H9 (cell line): ENCODE data around the gene NDUFA11. TPM values are rescaled to one million over a fixed set of nuclear protein-coding genes. Genes with fewer than 3 reads are reported as not detected.

Experiments
- DNase-seq: peaks from one replicate; pipeline ENCODE4 v3.0.0-alpha.2; 2017
- H2AFZ ChIP-seq: one replicate; pipeline ENCODE4 v1.6.1; 2013; ENCODE audit warnings: mild to moderate bottlenecking, low read length, control low read depth, moderate library complexity
- H2AK5ac ChIP-seq: 2 replicates; pipeline ENCODE4 v1.6.1; 2013; ENCODE audit warnings: low read length, control low read depth, mixed read lengths; ENCODE audit not compliant: insufficient read length
- H2BK120ac ChIP-seq: one replicate; pipeline ENCODE4 v1.6.1; 2013; ENCODE audit warnings: low read depth, mild to moderate bottlenecking, low read length, control low read depth, inconsistent platforms; ENCODE audit not compliant: poor library complexity, severe bottlenecking
- H2BK12ac ChIP-seq: 2 replicates; pipeline ENCODE4 v1.6.1; 2013; ENCODE audit warnings: low read length, control low read depth, mixed read lengths, low read depth; ENCODE audit not compliant: insufficient read length
- H2BK15ac ChIP-seq: 2 replicates; pipeline ENCODE4 v1.6.1; 2013; ENCODE audit warnings: low read depth, low read length, control low read depth
- H2BK20ac ChIP-seq: one replicate; pipeline ENCODE4 v1.6.1; 2013; ENCODE audit warnings: low read depth, mild to moderate bottlenecking, low read length, control low read depth, inconsistent platforms; ENCODE audit not compliant: poor library complexity, severe bottlenecking
- H2BK5ac ChIP-seq: 2 replicates; pipeline ENCODE4 v1.6.1; 2013; ENCODE audit warnings: low read length, control low read depth, mixed read lengths; ENCODE audit not compliant: insufficient read length
- H3K14ac ChIP-seq: 2 replicates; pipeline ENCODE4 v1.6.1; 2013; ENCODE audit warnings: low read length, control low read depth; ENCODE audit not compliant: insufficient read depth
- H3K18ac ChIP-seq: 2 replicates; pipeline ENCODE4 v1.6.1; 2013; ENCODE audit warnings: low read depth, mild to moderate bottlenecking, mixed read lengths, low read length, control low read depth; ENCODE audit not compliant: insufficient read length
- H3K23ac ChIP-seq: 2 replicates; pipeline ENCODE4 v1.6.1; 2013; ENCODE audit warnings: low read length, control low read depth, mixed read lengths, low read depth; ENCODE audit not compliant: insufficient read length
- H3K23me2 ChIP-seq: 2 replicates; pipeline ENCODE4 v1.6.1; 2013; ENCODE audit warnings: low read depth, mild to moderate bottlenecking, mixed read lengths, low read length, control low read depth; ENCODE audit not compliant: insufficient read length, poor library complexity, severe bottlenecking
- H3K27ac ChIP-seq: 2 replicates; pipeline ENCODE4 v1.5.1; 2013; ENCODE audit warnings: low read length, control low read depth, mixed read lengths, low read depth; ENCODE audit not compliant: insufficient read length
- H3K27me3 ChIP-seq: 2 replicates; pipeline ENCODE4 v1.6.1; 2013; ENCODE audit warnings: low read length, control low read depth, inconsistent platforms; ENCODE audit not compliant: insufficient read depth
- H3K4ac ChIP-seq: 2 replicates; pipeline ENCODE4 v1.6.1; 2013; ENCODE audit warnings: low read depth, mild to moderate bottlenecking, control low read depth, inconsistent platforms, low read length, moderate library complexity
- H3K4me1 ChIP-seq: 2 replicates; pipeline ENCODE4 v1.6.1; 2013; ENCODE audit warnings: low read length, control low read depth, inconsistent platforms; ENCODE audit not compliant: insufficient read depth
- H3K4me2 ChIP-seq: 2 replicates; pipeline ENCODE4 v1.6.1; 2013; ENCODE audit warnings: low read length, control low read depth, mixed read lengths; ENCODE audit not compliant: insufficient read length, insufficient read depth
- H3K56ac ChIP-seq: 2 replicates; pipeline ENCODE4 v1.6.1; 2013; ENCODE audit warnings: low read depth, mild to moderate bottlenecking, mixed read lengths, low read length, control low read depth; ENCODE audit not compliant: insufficient read length
- H3K79me1 ChIP-seq: 2 replicates; pipeline ENCODE4 v1.6.1; 2013; ENCODE audit warnings: low read depth, mild to moderate bottlenecking, moderate library complexity, low read length, control low read depth, inconsistent platforms; ENCODE audit not compliant: insufficient read depth, poor library complexity, severe bottlenecking
- H3K79me2 ChIP-seq: 2 replicates; pipeline ENCODE4 v1.6.1; 2013; ENCODE audit warnings: low read length, control low read depth, inconsistent platforms; ENCODE audit not compliant: insufficient read depth
- H3K9ac ChIP-seq: 2 replicates; pipeline ENCODE4 v1.6.1; 2013; ENCODE audit warnings: low read length, control low read depth, mixed read lengths; ENCODE audit not compliant: insufficient read length; ENCODE audit errors: extremely low read depth
- H3K9me3 ChIP-seq: one replicate; pipeline ENCODE4 v1.6.1; 2013; ENCODE audit warnings: low read depth, low read length, inconsistent platforms; ENCODE audit not compliant: control insufficient read depth
- H3T11ph ChIP-seq: one replicate; pipeline ENCODE4 v1.6.1; 2013; ENCODE audit warnings: mild to moderate bottlenecking, low read length, control low read depth, inconsistent platforms
- H4K20me1 ChIP-seq: one replicate; pipeline ENCODE4 v1.6.1; 2013; ENCODE audit not compliant: control insufficient read depth, insufficient read length, insufficient read depth
- H4K5ac ChIP-seq: 2 replicates; pipeline ENCODE4 v1.6.1; 2013; ENCODE audit warnings: low read depth, mild to moderate bottlenecking, mixed read lengths, low read length, control low read depth; ENCODE audit not compliant: insufficient read length
- H4K8ac ChIP-seq: replicated peaks from 2 replicates; pipeline ENCODE4 v1.6.1; 2013; ENCODE audit warnings: low read length, control low read depth, mixed read lengths, low read depth; ENCODE audit not compliant: insufficient read length
- H4K91ac ChIP-seq: 2 replicates; pipeline ENCODE4 v1.6.1; 2013; ENCODE audit warnings: low read depth, mild to moderate bottlenecking, moderate library complexity, mixed read lengths, low read length, control low read depth; ENCODE audit not compliant: insufficient read length
- H3K27ac Mint-ChIP-seq, 3 experiments: 2 replicates in 2 of 3; 3 replicates in 1 of 3; pipeline ENCODE4 v1.8.0; 2020 to 2021; ENCODE audit warnings: mixed read lengths in 3 of 3, mild to moderate bottlenecking in 1 of 3, moderate library complexity in 1 of 3
- H3K27me3 Mint-ChIP-seq: 2 replicates; pipeline ENCODE4 v1.8.0; 2021; ENCODE audit warnings: low read depth, mild to moderate bottlenecking, moderate library complexity, mixed read lengths
- H3K36me3 Mint-ChIP-seq, 3 experiments: 2 replicates in 2 of 3; 3 replicates in 1 of 3; pipeline ENCODE4 v1.8.0; 2020 to 2021; ENCODE audit warnings: low read depth in 3 of 3, mixed read lengths in 3 of 3; ENCODE audit not compliant: insufficient read depth in 1 of 3
- H3K4me1 Mint-ChIP-seq, 2 experiments: 2 replicates each; pipeline ENCODE4 v1.8.0; 2020; ENCODE audit warnings: mixed read lengths in 2 of 2
- H3K4me3 Mint-ChIP-seq, 2 experiments: 2 replicates in 1 of 2; 3 replicates in 1 of 2; pipeline ENCODE4 v1.8.0; 2020 to 2021; ENCODE audit warnings: mild to moderate bottlenecking in 2 of 2, mixed read lengths in 2 of 2, moderate library complexity in 1 of 2
- H3K9me3 Mint-ChIP-seq, 2 experiments: 2 replicates in 1 of 2; 3 replicates in 1 of 2; pipeline ENCODE4 v1.8.0; 2020; ENCODE audit warnings: mild to moderate bottlenecking in 2 of 2, mixed read lengths in 2 of 2, moderate library complexity in 1 of 2
- WGBS: extraction: QIAGEN DNeasy Blood & Tissue Kit; methylation state at CpG from one replicate; pipeline ENCODE4 v1.1.7; 2013; ENCODE audit warnings: missing lambda C conversion rate, low lambda C conversion rate, mixed read lengths; ENCODE audit not compliant: insufficient read length; ENCODE audit errors: extremely low coverage; 5-methylcytosine and 5-hydroxymethylcytosine counted together
- total RNA-seq: library from RNA; stranded (reverse); gene quantifications from 2 replicates; pipeline ENCODE4 v1.2.1, GENCODE V29; 2021
- TF ChIP-seq, protein P1 (sequence below): fragments of 200-600 bp; sonication (generic); conservative IDR thresholded peaks from 3 replicates; pipeline ENCODE4 v1.8.0; 2021; ENCODE audit warnings: antibody characterized with exemption, mild to moderate bottlenecking

NDUFA11 gene
- total RNA-seq, 1 experiment from 2014 or later = 282 TPM

DNA sequence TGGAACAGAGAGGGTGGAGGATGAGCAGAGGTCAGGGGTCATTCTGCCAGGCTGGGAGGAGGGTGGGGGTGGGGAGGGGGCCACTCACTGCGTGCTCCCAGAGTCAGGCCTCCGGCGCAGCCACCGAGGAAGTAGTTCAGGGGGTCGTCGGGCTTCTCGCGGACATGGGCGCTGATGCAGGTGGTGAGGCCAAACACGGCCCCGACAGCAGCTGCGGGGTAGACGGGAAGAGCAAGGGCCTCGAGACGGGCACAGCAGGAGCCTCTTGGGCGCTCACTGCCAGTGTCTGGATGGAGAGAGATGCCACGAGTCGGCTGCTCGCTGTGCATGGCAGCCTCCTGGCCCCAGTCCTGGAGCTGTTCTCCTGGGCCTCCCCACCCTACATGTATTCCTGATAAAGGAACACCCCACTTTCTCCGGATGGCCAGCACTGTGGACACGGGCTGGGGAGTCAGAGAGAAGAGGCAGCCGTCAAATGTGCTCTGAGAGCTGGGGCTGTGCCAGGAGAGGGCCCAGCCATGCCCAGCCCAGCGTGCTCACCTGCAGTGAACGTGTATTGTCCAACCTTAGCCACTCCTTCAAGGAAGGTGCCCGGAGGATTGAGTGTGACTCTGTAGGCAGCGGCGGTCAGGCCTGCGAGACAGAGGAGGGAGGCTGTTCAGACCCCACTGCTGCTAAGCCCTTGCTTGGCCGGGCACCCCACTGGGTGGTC, 7.1 kb downstream of the NDUFA11 start:
- Histone ChIP-seq H3K27me3 (no peaks in the 10 kb centered on the region), H3K9me3 (no peaks in the 10 kb centered on the region), H3K4ac (no peak overlapping the region), H3K18ac (no peak overlapping the region), H2BK120ac (no peak overlapping the region), H4K5ac (no peak overlapping the region), H3K4me1 (no peaks in the 10 kb centered on the region; the same call in 1 of the 2 replicates), H3K79me2 (peaks cover 7% of the 10 kb centered on the region; the same call in 1 of the 2 replicates), H3T11ph (no peak overlapping the region), H2BK5ac (no peak overlapping the region), H2BK12ac (no peak overlapping the region), H3K23me2 (no peaks in the 10 kb centered on the region), H2AK5ac (no peak overlapping the region), H2BK20ac (no peak overlapping the region), H3K56ac (no peak overlapping the region), H4K20me1 (no peaks in the 10 kb centered on the region), H3K9ac (no peak overlapping the region), H4K91ac (no peak overlapping the region), H3K23ac (no peak overlapping the region), H4K8ac (no peak overlapping the region), H2BK15ac (no peak overlapping the region), H3K14ac (no peak overlapping the region), H3K79me1 (no peaks in the 10 kb centered on the region), H2AFZ (no peak overlapping the region), H3K27ac (no peak overlapping the region), H3K4me2 (no peak overlapping the region)
- TF ChIP-seq, protein P1, sequence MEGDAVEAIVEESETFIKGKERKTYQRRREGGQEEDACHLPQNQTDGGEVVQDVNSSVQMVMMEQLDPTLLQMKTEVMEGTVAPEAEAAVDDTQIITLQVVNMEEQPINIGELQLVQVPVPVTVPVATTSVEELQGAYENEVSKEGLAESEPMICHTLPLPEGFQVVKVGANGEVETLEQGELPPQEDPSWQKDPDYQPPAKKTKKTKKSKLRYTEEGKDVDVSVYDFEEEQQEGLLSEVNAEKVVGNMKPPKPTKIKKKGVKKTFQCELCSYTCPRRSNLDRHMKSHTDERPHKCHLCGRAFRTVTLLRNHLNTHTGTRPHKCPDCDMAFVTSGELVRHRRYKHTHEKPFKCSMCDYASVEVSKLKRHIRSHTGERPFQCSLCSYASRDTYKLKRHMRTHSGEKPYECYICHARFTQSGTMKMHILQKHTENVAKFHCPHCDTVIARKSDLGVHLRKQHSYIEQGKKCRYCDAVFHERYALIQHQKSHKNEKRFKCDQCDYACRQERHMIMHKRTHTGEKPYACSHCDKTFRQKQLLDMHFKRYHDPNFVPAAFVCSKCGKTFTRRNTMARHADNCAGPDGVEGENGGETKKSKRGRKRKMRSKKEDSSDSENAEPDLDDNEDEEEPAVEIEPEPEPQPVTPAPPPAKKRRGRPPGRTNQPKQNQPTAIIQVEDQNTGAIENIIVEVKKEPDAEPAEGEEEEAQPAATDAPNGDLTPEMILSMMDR = no peak
- Mint-ChIP-seq H3K9me3 (no peaks in the 10 kb centered on the region), H3K4me1 (peaks cover 4 to 6% of the 10 kb centered on the region in 2 experiments), H3K36me3 (peaks cover 15 to 24% (median 18%) of the 10 kb centered on the region in 3 experiments), H3K27ac (no peak overlapping the region), H3K4me3 (no peak overlapping the region), H3K27me3 (peaks cover 5% of the 10 kb centered on the region)
- no CpG with 5 or more reads among the region's 29 CpGs for WGBS
- DNase-seq = no peak
